HG02763 (cell line): ENCODE results near the gene AANAT.
A peak's percentile ranks its signal among the peaks of the same experiment; 100 is the strongest.

Experiments used
- ATAC-seq: cut with Tn5 transposase; IDR thresholded peaks from one replicate; pipeline ENCODE4 v1.9.1; 2021; ENCODE audit warnings: mild to moderate bottlenecking, moderate library complexity; ENCODE audit not compliant: unreplicated experiment

AANAT gene

DNA sequence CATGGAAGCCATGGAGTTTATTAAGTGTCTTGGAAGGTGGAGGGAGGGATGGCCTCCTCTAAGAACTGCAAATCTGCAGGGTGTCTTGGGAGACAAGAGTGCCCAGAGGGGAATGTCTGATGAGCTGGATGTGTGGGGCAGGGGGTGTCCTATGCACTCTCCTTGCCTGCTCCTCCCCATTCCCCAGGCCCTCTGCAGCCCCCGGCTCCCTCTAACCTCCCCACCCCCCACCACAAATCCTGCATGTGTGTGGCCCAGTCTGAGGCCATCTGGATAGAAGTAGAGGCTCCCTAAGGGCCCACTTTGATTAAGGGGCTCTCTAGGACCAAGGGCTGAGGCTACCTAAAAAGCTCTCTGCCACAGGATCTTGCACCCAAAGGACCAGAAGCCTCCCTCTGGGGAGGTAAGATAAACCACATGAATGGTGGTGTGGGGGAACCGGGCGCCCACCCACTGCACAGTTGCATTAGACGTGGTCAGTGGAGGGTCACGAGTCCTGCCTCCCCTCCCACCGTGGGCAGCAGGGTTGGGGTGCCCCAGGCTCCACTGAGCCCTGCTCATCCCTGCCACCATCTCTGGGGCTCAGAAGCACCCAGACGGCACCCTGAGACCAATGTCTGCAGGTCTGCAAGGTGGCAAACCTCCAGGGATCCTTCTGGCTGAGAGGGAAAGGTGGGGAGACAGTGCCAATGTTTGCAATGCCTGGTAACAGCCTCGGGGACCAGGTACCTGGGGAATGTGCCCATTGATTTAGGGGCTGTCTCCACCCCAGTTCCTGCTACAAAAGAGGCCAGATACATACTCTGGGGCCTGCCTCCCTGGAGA, 618 bp downstream of the AANAT start:
- no peak for ATAC-seq

DNA sequence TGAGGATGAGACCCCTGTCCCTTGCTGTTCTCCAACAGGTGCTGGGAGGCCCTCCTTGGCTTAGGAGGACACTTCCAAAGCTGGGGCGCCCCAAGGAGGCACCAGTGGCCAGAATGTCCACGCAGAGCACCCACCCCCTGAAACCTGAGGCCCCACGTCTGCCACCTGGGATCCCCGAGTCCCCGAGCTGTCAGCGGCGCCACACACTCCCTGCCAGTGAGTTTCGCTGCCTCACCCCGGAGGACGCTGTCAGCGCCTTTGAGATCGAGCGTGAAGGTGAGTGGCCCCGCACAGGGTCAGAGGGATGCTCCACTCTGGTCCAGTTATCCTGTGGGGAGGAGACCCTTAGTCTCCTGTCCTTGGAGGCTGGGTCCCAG, 1.2 kb downstream of the AANAT start:
- no peak for ATAC-seq

DNA sequence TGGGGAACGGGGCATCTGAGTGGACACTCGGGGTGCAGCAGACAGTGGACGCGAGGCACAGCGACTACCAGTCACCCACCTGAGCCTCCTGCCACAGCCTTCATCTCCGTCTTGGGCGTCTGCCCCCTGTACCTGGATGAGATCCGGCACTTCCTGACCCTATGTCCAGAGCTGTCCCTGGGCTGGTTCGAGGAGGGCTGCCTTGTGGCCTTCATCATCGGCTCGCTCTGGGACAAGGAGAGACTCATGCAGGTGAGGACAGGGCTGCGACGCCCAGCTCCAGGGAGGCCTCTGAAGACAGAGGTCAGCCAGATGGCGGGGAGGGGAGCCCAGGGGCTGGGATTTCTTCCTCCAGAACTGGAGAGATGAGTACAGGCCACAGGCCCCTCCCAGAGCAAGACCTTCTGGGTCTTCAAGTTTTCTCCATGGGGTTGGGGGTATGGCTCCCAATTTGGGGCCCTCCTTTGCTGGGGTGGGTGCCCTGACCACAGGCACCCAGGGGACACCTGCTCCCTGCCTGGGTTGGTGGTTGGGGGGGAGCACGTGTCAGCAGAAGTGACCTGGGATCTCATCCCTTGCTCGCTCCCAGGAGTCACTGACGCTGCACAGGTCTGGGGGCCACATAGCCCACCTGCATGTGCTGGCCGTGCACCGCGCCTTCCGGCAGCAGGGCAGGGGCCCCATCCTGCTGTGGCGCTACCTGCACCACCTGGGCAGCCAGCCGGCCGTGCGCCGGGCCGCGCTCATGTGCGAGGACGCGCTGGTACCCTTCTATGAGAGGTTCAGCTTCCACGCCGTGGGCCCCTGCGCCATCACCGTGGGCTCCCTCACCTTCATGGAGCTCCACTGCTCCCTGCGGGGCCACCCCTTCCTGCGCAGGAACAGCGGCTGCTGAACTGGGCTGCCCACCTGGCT, 1.9 kb downstream of the AANAT start:
- no peak for ATAC-seq

DNA sequence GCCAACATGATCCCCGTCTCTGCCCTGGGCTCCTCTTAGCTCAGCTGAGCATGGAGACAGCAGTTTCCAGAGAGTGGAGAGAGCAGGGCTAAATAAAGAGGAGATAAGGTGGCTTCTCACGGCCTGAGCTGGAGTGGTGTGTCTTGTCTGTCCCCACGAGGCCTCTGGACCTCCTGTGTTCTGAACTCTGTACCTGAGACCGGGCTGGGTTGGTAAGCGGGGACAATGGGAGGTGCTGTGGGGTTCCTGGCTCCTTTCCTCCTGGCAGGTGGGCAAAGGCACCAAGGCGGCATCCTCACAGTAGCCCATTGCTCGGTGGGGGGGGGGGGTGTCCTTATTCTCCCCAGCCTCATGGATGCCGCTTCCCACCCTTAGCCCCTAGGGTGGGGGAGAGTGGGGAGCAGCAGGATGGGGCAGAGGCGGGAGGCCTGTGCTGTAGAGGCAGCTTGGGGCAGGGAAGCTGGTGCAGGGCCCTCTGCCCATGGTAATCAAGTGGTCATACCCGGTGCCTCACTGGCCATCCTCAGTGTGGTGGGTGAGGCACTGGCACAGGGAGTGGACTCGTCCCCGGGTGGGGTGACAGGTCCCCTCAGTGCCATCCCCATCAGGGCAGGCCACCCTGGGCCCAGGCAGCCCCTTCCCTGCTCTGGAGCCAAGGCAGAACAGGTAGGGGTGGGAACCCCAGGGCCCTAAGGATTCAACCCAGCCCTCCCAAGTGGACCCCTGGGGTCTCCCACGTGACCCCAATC, 2.8 kb downstream of the AANAT start:
- ATAC-seq = no peak

DNA sequence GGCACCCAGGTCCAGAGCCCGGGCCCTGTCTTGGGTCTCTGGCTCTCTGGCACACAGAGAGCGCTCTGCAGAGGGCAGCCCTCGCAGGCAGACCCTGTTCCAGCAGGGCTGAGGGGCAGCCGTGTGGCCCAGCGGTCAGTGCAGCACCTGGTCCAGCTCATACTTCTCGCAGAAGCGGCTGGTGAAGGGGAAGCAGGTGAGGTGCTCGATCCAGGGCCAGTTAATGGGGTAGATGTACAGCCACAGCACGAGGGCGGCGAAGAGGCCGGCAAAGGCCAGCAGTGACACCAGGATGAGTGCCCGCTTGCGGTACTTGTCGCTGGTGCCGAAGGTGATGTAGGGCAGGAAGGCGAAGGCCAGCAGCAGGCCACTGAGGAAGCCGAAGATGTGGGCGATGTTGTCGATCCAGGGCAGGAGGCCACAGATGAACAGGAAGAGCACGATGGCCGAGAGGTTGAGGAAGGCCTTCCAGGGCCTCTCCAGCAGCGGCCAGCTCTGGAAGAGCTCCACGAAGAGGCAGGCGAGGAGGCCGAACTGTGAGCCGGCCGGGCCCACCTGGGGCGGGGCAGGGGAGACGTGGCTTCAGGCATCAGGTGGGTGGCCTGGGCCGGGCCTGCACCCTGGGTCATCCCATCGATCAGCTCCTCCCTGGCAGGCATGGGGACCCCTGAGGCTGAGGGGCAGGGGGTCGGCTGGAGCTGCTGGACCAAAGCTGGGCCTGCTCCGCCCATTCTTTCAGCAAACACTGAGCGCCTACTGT, 4.3 kb downstream of the AANAT start:
- no peak for ATAC-seq

DNA sequence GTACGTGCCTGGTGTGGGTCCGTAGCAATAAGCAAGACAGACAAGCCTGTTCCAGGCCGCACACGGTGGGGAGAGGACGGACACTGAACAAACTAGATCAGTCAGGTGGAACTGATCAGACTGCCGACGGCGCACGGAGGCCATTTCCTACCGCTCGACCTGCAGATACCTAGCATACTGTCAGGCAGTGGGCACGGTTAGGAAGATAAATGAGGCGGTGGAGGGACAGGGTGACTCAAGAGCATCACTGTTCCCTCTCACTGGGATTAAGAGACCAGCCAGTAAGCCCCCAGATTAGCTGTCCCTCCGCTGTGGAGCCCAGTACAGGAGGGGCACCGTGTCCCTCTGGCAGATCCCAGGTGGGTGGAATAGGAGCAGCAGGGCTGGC, 4.8 kb downstream of the AANAT start:
- no peak for ATAC-seq

DNA sequence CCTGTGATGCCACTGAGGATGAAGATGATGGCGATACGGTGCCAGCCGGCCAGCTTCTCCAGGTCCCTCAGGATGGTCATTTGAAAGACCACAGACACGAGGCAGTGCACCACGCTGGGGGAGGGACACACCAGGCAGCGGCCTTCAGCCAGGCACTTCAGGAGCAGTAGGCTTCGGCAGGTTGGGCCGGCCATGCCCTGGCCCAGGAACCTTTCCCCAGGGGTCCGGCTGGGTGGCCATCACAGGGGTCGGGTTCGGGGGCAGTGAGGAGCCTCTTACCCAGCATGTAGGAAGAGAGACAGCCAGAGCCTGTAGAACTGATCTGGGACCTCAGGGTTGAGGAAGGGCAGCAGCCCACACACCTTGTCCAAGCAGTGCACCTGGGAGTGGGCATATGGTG, 5.3 kb downstream of the AANAT start:
- no peak for ATAC-seq

DNA sequence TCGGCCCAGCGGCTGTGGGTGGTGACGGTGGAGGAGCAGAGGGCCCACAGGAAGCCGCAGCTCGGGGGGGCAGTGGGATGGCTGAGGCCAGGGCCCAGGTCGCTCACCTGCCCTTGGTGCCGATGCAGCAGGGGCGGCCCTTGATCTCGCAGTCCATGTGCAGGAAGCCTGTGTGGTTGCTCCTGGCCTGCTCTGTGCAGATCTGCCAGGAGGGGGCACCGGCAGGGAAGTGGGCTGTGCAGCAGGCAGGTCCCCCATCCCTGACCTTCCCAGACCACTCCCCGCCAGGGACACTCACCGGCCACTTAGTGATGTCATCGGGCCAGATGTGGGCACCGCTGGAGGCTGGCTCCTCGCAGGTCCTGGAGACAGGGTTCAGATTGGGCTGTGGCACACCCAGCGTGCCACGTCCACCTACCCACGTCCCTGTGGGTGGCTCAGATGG, 6.2 kb downstream of the AANAT start:
- no peak for ATAC-seq

DNA sequence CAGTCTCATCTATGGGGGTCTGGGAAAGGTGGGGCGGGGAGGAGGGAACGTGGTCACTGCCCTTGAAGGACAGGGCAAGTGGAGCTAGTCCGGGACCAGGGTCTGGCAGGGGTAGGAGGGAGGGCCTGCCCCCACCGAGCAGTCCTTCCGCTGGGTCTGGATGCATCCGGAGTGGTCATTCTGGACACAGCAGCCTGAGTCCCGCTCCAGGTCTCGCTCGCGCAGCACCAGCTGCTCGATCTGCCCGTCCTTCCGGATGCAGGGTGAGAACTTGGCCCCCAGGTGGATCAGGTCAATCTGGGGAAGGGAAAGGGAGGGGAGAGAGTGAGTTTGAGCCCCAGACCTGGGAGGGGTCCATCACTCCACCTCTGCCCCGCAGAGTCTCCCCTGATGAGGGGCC, 6.8 kb downstream of the AANAT start:
- no peak for ATAC-seq

DNA sequence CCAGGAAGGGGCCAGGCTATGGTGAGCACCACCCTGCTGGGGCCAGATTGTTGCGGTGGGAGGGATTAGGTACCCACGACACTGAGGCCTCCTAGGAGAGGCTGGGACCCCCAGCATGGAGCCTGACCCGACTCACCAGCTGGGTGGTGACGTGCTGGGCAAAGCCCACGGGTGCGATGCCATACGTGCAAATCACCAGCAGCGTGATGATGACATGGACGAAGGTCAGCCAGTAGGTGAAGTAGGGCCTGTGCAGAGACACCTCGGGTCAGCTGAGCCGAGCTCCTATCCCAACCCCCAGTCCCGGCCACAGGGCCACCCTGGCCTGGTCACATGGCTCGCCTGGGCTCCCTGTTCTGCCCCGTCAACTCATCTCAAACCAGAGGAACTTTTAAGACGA, 7.5 kb downstream of the AANAT start:
- ATAC-seq = no peak

DNA sequence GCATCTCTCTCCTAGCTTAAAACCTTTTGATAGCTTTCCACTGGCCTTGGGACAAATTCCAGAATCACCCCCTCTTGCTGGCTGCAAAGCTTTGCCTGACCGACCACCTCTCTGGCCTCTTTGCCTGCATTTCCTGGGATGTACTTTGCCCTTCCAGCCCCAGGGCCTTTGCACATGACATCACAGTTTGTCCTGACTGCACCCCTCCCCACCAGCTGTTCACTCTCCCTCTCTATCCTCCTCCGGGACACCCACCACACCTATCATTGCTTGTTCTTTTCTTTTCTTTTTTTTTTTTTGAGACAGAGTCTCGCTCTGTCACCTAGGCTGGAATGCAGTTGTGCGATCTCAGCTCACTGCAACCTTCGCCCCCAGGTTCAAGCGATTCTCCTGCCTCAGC, 7.9 kb downstream of the AANAT start:
- no peak for ATAC-seq

DNA sequence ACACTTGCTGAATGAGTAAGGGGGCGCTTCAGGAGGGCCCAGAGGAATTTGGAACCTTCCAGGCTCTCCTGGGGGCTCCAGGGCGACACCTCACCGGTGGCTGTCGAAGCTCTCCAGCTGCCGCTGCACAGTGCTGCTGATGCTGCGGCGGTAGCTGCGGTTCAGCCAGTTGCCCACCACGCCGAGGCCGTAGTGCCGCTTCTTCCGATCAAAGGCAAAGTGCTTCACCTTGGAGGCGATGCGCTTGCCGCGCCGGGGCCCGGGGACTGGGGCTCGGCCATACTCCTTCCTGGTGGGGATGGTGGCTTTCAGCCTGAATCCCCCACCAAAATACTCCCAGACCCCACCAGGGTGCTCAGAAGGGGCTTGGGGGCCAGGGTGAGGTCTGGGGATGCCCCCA, 9.3 kb downstream of the AANAT start:
- ATAC-seq = no peak

DNA sequence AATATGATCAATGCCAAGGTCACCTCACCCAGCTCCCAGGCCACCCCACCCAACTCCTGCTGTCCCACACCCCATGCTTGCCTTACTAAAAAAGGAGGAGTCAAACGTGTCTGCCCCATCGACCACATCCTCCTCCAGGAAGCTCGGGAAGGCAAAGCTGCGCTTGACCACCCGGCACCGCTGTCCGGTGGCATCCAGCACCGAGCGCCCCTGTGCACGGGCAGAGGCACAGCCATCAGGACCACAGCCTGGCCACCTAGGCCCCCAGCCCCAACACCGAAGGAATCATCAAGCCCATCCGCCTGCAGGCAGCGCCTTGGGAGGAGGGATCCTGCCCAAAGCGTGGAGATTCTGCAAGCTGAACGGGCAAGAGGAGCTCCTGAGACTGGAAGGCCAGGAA, 10.2 kb downstream of the AANAT start:
- no peak for ATAC-seq

DNA sequence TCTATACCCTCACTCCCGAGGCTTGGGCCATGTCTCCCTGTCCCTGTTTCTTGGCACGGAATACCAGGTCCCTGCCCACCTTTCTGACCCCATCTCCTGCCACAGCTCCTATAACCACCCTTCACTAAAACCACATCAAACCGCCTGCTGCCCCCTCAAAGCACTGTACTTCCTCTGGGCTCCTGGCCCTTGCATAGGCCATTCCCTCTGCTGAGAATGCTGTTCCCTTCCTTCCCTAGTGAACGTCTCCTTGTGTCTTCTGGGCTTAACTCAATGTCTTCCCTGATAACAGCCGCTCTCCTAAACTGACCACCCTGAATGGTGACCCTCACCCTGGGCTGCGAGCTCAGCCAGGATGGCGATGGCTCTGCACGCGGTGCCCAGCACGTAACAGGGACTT, 10.7 kb downstream of the AANAT start:
- no peak for ATAC-seq

DNA sequence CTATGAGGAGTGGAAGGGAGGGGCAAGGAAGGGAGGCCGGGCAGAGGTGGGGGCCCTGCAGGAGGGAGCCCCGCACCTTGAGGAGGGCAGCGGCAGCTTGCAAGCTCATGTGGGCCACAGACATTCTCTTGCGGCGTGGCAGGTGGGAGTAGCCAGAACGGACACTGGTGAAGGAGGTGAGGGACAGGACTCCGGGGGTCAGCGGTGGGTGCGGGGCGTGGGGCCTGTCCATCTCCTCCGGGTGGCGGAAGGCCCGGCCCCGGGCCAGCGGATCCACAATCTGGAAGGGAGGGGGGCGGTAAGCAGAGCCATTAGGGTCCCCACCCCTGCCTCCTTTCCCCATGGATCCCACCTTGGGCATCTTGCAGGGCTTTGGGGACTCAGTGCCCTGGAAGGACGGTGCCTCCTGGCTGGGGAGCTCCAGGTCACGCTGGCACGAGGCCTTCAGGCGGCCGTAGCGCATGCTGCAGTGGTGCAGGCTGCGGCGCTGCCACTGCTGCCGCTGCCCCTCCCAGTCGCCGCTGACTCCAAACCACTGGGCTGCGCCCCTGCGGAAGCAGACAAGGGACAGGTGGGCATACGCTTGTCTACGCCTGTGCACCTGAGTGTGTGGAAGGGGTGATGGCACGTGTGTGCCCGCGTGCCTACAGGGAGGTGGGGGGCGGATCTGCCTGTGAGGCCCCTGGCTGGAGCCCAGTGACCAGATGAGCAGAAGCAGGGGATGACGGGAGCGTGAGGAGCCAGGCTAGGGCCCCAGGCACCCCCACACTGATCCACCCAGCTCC, 11.5 kb downstream of the AANAT start:
- no peak for ATAC-seq

DNA sequence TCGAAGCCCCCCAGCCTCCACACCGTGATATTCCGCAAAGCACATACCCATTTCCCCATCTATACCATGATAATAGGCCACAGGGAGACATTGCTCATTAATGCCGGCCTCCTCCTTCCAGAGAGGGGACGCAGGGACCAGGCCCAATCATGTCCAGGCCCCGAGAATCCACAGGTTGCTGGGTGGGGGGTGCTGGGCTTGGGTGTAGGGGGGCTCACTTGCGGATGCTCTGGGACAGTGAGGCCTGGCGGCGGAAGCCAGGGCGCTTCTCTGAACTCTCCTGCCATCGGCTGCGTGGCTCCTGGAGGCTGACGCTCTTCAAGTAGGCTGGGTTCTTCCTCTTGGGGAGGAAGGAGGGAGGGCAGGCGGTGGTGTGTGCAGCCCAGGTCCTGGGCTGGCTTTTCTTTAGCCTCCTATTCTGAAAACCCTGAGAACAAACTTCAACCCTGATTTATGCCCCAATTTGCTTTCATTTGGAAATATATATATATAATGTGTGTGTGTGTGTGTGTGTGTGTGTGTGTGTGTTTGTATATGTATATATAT, 12.2 kb downstream of the AANAT start:
- ATAC-seq = no peak

DNA sequence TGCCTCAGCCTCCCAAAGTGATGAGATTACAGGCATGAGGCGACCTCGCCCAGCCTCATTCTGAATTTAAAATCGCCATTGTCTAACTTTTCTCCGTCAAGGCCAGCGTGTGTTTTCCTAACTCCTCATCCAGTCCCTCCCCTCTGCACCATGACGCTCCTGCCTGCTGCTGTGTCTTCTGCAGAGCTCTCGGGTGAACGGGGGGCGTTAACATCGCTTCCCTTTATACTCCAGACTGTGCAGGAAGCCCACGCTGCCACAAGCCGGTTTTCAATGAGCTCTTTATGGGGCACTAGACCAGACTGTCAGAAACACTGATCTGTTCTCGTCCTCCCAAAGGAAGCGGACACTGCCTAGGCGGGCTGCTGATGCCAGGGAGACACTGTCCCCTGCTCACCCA, 13.2 kb downstream of the AANAT start:
- ATAC-seq = no peak

DNA sequence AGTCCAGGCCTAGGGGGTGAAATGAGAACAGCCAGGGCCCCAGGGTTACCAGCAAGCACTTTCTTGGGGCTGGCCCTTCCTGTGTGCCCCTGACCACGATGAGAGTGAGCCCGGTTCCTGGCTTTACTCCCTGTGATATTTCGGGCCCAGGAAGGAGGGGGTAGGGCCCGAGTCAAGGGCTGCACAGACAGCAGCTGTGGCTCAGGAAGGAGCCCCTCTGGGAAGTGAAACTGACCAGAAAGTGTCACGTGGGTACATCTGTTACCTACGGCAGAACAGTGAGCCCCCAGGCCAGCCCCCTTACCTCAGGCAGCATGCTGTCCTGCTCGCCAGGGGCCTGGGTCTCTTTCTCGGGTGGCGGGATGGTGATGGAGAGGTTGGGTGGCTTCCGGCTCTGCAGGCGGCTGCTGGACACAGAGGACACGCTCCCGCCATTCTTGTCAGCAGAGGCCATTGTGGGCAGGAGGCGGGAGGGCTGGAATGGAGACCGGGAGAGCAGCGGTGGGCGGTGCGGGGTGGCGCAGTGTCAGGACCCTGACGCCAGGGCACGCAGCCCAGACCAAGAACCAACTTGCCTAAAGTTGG, 13.8 kb downstream of the AANAT start:
- peak; percentile 56 for ATAC-seq

DNA sequence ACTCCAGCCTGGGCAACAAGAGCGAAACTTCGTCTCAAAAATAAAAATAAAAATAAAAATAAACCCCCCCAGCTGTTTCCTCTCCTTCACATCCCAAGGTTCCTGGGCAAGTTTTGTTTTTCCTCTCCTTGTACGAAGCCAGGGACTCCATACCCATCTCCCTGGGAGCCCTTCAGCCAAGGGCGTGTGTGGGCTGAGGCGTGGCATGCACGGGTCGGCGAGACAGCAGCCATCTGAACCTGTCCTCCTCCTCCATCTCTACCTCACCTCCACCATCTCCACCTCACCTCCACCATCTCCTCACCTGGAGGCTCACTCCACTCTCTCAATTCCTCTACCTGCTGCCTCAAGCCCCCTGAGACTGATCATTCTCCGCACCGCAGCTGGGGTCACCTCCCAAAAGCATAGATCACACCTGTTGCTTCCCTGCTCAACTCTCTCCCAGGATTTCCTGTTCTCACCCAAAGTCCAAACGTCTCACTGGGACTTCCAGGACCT, 16.9 kb downstream of the AANAT start:
- no peak for ATAC-seq
